HG03066 (cell line): Measurements from ENCODE around the gene GRK4.

Experiments
- ATAC-seq: cut with Tn5 transposase; IDR thresholded peaks from one replicate; pipeline ENCODE4 v1.9.1; 2021; ENCODE audit warnings: low read depth; ENCODE audit not compliant: unreplicated experiment

Gene GRK4

DNA sequence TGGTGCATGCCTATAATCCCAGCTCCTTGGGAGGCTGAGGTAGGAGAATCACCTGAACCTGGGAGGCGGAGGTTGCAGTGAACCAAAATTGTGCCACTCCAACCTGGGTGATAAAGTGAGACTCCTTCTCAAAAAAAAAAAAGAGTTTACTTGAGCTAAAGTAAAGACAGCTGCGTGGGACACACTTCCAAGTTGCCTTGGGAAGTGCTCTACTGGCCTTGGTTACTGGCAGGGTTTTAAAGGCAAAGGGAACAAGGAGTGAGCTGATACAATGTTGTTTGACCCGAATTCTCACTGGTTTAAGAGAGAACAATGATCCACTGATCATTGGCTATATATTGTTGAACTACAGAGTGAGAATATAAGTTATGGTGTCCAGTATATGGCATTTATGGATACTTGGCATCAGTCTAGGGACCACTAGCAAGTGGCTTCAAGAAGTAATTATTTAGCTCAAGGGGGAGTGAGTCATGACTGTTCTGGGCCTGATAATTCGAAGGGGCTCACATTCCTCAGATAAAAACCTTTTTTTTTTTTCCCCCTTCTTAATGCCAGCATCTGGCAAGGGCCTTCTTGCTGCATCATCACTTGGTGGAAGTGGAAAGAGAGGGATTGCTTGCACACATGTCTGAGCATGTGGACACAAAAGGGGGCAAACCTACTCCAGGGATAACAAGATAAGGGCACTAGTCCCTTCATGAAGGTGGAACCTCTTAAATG lies 32.3 kb downstream of the GRK4 start:
- no peak for ATAC-seq

DNA sequence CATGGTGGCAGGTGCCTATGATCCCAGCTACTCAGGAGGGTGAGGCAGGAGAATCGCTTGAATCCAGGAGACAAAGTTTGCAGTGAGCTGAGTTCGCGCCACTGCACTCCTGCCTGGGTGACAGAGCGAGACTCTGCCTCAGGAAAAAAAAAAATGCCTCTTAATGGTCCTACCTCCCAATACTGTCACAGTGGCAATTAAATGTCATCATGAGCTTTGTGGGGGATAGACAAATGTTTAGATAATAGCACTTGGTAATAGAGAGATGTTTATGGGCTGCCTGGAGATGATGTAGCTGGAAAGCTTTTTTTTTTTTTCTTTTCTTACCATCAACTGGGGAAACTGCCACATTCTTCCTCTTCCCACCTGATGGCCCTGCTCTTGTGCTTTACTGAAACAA lies 33.0 kb downstream of the GRK4 start:
- ATAC-seq, result no peak

DNA sequence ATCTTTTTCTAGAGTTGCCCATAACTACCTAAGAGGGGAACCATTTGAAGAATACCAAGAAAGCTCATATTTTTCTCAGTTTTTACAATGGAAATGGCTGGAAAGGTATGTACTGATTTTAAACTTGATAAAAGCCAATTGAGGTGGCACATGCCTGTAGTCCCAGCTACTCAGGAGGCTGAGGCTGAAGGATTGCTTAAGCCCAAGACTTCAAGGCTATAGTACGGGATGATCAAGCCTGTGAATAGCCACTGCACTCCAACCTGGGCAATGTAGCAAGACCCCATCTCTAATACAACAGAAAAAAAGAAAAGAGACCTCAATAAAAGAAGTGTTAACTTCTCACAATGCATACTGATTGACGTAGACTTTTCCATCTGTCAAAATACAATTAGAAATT lies 44.4 kb downstream of the GRK4 start:
- ATAC-seq, result no peak

DNA sequence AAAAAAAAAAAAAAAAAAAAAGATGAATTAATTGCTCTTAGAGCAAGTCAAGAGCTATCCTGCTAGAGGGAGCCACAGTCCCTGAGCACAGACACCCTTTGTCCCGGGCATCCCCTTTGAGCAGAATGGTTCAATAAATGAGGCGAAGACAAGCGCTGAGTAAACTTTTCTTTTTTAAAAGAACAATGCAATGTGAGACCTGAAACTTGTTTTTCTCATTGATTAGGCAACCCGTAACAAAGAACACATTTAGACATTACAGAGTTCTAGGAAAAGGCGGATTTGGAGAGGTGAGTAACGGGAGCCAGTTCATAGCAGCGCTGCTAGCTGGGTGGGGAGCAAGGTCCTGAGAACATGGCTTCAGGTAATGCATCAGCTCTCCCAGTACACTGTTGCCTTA lies 46.1 kb downstream of the GRK4 start:
- ATAC-seq, result no peak

DNA sequence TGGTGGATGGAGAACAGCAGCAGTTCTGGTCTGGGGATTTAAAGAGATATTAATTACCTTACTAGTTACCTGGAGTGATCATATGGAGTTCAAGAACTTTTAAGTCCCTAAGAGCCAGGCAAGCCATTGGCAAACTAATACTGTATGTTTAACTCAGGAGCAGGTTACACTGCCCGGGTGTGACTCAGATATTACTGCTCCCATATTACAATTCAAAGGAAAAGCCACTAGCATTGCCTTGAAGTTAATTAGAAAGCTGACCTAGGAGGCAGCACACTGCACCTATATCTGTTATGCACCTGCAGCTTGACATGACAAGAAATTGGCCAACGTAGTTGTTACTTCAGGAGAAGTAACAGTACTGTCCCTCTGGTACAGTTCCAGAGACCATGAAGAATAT lies 47.2 kb downstream of the GRK4 start:
- ATAC-seq, result no peak

DNA sequence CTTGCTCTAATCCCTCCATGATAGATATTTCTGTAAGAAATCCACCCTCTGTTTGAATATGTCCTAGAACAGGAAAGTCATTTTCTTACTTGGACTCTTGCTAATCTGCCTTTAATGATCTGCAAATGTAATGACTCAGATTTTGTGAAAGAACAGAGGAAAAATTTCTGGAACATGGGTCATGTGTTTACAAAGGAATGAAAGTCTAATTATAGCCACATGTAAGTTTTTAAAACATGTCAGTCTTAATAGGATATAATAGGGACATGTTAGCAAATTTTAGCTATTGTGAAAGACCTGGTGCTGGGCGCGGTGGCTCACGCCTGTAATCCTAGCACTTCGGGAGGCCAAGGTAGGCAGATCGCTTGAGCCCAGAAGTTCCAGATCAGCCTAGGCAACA lies 47.6 kb downstream of the GRK4 start:
- no peak for ATAC-seq

DNA sequence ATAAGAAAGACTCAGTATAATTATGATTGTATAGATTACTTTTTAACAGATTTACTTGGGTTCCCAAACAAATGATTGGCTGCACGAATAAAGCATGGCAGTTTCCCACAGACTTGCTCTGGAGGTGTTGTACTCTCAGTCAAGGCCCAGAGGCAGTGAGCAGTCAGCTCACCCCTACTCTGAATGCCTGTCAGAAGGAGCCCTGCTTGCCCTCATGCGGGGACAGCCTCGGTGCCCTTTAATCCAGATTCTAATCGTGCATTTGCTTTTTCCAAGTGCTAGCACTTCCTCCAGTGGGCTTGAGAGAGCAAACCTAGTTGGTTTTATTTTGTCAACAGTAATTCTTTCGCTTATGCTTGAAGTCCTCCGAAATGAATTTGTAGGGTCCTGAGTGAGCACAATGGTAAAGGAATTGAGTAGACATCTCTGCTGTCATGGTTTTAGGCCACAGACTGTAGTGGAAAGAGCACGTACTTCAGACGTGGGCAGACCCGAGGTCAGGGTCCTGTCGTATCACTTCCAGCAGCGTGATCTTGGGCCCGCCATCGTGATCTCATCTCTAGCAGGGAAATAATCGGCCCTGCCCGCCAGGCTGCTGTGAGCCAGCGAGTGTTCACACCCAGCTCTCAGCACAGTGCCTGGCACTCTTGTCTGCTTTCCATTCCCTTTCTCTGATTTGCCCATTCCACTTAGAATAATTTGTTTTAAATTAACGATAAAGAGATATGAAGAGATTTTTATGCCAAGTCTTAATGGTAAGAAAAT lies 48.3 kb downstream of the GRK4 start:
- ATAC-seq, result no peak

DNA sequence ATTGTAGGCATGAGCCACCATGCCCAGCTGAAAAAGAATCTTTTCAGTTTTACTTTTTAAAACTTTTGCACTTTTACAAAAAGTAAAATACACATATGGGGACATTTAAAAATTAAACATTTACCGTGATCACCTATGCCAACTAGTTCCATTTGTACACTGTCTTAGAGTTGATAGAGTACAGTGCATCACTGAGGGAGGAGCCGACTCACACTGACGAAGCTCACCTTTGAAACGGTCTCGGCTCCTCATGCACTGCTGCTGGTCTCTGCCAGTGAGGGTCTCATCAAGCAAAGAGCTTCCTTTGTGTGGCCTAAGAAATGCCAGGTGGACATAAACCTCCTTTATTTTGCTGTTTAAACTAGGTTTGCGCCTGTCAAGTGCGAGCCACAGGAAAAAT lies 50.0 kb downstream of the GRK4 start:
- no peak for ATAC-seq

DNA sequence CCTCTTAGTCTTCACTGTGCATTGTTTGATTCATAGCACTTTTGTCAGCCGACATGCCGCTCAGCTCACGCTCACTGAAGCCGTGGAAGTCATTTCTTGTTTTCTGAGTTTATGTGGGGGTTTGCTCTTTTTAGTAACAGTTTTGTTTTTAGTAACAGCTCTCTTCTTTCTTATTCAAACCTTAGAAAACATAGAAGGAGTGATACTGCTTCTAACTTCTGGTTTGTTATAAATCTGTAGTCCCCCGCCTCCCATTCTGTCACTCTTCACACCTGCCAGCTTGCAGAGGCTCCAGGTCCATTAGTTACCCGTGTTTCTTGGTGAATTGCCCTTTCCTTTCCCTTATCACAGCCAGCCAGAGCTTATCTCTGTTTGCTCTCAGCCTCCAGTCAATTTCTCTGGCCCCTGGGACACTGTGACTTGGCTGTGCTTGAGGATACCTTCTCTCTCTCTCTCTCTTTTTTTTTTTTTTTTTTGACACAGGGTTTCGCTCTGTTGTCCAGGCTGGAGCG lies 50.5 kb downstream of the GRK4 start:
- peak; percentile 79 for ATAC-seq

DNA sequence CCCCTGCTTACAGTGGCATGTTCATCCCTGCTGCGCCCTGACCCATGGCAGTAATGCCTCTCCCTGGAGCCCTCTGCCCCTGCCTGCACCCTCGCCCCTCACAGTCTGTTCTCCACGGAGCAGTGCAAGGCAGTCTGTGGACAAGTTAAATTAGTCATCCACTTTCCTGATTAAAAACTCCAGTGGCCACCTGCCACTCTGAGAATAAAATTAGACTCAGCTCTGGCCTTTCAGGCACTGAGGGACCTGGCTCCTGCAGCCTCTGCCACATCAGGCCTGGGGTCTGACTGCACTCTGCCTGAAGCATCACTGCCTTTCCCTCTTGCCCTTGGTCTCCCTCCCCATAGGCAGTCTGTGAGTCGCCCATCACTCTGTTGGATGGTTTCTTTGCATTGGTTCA lies 53.6 kb downstream of the GRK4 start:
- ATAC-seq, result no peak

DNA sequence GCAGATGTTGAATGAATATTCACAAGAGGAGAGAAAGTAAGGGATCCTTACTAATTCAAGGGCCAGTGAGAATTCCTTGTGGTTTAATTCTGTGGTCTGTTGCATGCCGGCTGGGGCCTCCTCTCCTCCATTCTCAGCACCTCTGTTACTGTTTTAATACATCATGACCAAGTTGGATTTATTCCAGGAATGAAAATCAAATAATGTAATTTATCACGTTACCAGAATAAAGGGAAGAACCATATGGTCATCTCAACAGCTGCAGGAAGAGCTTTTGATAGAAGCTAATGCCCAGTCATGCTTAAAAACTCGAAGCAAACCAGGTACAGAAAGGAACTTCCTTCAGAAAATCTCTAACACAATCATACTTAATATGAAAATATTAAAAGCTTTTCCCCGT lies 54.1 kb downstream of the GRK4 start:
- no peak for ATAC-seq

DNA sequence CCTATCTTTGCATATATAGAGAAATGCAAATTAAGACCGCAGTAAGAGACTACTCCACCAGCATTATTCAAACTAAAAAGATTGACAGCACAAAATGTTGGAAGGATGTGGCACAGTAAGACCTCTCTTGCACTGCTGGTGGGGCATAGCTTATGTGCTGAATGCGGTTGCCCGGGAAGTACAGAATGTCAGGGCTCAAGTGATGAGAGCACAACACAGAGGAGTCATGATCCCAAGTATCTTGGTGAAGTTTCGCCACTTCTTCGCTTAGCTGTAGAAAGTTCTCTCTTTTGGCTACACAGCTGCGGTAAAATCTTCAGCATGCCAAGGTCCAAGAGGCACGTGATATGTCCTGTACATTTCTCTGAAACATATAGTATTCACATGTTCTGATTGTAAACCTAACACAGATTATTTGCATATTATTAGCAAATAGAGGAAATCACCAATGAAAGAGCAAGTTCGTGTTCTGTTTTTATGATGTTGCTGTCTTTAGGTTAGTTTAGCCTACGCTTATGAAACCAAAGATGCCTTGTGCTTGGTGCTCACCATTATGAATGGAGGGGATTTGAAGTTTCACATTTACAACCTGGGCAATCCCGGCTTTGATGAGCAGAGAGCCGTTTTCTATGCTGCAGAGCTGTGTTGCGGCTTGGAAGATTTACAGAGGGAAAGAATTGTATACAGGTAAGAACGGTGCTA lies 55.9 kb downstream of the GRK4 start:
- no peak for ATAC-seq

DNA sequence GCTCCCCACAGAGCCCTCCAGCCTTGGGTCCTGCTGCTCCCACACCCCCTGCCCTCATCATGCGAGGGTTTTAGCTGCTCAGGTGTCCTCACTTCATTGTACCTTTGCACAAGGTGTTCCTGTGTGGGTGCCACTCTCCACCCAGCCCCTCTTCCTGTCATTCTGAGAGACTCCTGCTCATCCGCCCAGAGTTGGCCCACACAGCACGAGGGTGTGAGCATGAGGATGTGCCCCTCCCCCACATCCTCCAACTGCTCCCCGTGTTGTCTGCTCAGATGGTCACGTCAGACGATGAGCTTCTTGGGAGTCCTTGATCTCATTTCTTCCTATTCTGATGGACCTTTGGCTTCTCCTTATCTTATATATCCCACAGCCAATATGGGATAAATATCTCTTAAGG lies 57.8 kb downstream of the GRK4 start:
- no peak for ATAC-seq

DNA sequence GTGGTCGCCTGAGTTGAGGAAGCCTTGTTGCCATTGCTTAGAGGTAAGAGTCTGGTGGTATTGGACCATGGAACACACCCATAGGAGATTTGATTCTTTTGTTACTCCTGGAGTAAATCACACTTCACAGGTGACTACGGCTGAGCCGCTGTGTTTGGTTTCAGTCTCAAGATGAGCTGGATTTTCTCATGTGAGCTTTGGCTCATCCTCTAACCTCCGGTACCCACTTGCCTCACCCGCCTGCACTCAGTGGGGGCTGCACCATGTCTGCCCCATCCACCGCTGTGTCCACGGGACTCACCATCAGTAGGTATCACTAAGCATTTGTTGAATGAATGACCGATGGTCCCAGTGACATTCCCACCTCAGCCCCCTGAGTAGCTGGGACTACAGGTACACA lies 58.3 kb downstream of the GRK4 start:
- ATAC-seq, result no peak

DNA sequence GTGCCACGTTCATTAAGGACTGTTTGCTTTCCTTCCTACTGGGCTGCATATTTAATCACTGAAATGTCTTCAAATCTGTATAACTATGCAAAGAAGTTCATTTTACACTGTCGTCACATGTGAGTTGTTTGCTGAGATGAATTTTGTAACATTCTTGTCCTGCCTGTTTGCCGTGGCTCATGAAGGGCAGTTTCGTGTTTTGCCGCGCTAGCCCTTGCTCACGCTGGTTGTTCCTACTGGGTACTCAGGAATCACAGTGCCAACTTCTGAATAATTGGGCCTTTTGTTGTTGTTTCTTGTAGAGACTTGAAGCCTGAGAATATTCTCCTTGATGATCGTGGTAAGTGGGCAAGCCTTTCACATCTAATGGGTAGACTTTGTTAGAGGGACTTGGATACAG lies 58.7 kb downstream of the GRK4 start:
- ATAC-seq, result no peak

DNA sequence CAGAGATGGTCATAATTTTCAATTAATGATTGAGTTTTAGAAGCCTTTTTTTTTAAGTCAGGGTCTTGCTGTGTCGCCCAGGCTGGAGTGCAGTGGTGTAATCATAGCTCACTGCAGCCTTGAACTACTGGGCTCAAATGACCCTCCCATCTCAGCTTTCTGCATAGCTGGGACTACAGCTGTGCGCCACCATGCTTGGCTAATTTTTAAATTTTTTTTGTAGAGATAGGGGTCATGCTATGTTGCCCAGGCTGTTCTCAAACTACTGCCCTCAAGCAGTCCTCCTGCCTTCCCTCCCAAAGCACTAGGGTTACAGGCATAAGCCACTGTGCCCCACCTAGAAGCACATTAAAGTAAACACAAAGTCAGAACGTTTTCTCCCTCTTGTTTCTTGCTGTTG lies 59.3 kb downstream of the GRK4 start:
- ATAC-seq, result no peak

DNA sequence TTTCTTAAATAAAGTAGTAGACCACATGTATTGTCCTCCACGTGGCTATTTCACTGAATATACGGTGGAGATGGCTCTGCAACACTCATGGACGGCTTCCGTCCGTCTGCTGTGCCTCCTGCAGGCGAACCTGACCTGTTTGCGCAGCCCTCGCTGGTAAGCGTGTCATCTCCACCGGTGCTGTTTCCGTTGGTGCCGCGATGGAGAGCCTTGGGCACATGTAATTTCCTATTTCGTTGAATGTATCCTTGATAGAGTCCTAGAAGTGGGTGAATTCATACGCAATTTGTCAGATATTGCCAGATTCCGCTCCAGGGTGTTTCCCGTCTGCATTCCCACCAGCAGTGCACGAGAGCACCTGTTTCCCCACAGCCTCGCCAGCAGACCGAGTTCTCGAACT lies 62.5 kb downstream of the GRK4 start:
- ATAC-seq, result no peak

DNA sequence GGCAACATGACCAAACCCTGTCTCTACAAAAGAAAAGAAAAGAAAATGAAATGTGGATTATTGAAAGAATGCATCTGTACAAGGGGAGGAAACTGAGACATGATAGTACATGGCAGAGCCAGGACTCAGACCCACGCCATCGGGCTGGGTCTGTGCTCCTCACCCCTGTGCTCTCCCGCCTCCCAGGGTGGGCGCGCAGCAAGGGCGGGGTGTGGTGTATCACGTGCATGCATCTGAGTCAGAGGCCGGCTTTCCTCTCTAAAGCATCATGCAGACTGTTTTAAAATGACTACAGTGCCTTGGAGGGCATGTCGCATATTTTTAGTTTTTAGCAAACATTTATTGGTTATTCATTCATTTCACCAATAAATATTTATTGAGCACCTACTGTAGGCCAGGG lies 63.2 kb downstream of the GRK4 start:
- no peak for ATAC-seq

DNA sequence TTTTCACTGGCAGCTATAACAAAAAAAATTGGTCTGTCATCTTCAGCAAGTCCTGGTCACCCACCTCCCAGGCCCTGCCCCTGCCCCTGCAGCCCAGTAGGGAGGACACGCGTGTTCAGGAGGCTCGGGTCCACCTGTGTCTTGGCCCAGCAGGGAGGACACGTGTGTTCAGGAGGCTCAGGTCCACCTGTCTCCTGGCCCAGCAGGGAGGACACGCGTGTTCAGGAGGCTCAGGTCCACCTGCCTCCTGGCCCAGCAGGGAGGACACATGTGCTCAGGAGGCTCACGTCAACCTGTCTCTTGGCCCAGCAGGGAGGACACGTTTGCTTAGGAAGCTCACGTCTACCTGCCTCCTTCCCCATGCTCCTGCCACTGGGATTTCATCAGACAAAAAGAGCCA lies 66.1 kb downstream of the GRK4 start:
- ATAC-seq, result no peak

DNA sequence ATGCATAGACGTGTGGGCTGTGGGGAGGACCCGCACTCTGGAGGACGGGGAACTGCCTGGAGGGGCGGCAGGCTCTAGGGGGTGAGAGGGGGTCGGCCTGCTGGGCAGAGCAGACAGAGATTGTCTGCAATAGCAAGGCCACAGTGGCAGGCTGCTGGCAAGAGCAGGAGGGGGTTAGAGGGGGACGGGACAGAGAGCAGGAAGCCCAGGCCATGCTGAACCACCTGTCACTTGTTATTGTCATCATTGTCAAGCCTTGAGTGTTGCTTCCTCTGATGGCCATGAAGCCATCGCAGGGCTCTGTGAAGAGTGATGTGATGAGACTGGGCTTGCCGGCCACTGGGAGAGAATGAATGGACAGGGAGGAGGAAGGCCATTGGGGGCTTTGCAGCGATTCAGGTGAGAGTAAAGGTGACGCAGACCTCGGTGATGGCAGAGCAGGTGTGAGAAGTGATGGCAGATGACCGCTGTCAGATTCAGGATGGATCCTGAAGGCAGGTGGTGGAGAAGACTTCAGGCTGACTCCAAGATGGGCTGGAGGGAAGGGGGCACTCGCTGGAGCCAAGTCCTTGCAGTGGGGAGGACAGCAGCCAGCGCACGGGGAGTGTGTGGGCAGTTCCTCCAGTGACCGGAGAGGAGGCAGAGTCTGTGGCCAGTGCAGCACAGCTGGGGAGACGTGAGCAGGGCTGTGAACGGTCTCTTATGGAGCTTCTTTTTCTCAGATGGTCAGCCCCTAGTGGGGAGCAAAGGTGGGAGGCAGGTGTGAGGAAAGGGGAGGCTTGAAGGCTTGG lies 67.4 kb downstream of the GRK4 start:
- no peak for ATAC-seq
